GM21529 (cell line): ENCODE results near the gene PHTF2.
"Not testable (repeated sequence)": the region's sequence is repeated elsewhere in the genome, so short reads cannot be mapped to it uniquely, and the experiment has no call there.

Source experiments
- ATAC-seq: cut with Tn5 transposase; IDR thresholded peaks from one replicate; pipeline ENCODE4 v1.9.1; 2021; ENCODE audit not compliant: unreplicated experiment

PHTF2 gene

GRCh38 chr7:77982926-77983550, 184.5 kb downstream of the PHTF2 start:
- ATAC-seq, result no peak

GRCh38 chr7:77983973-77984372, 185.4 kb downstream of the PHTF2 start:
- no peak for ATAC-seq

DNA sequence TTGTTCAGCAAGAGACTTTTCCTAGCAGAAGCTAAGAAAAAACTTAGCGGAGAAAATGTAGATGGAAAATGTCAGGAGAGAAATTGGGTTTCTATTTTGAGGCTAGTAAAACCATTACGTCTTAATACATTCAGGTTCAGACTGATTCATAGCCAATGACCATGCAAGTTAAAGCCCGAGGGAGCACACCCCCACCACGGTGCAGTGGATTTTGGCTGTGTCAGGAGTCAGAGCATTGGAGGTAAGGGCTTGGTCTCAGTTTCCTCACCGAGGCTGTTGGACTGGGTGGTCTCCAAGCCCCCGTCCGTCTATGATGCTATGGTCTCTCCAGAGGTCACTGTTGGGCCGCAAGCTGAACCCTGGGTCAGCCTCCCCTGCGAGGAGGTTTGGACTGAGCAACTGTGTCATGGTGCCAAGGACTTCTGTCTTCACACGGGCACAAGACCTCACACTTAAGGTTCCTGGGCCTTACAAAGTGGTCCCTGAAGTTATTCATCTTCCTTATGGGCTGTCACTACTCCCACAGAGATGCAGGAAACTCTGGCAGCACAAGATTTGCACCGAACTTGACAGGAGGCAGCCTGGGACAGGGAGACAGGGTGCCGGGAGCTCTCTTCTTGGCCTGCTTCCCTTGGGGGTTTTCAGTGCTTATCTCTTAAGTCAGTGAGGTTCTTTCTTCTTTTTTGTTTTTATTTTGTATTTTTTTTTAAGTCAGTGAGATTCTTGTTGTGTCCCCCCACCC, 186.8 kb downstream of the PHTF2 start:
- no peak for ATAC-seq

DNA sequence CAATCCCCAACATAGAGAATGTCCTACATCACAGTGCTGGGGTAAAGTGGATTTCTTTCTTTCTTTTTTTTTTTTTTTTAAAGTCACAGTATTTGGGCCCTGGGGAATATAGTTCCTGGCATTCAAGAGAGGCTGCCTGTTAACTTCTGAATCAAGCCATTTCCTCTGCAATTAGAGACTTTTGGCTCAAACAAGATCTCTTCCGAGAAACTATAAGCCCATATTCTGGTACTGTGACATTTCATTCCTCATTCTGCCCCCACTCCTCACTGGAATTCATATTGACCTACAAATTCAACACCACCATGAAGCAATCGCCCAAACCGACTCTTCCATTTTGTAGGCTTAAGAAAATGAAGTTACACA, 187.4 kb downstream of the PHTF2 start:
- no peak for ATAC-seq

- no peak for ATAC-seq
Measured at GRCh38 chr7:77989981-77990566, 191.5 kb downstream of the PHTF2 start.

DNA sequence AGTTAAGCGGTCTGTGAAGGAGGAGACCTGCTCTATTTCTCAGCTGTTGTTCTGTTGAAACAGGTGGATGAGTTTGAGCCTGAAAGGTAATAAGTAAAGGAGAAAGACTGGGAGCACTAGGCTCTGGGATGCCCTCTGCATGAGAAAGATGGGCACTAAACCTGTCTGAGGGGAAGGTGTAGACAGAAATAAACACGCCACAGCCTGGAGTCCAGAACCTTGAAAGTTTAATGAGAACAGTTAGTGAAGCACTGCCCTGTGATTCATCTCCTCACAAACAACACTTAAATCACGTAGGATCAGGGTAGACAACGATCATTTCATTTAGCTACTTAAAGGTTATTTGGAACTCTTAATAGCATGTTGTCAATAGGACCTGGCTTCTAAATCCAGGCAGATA, 193.1 kb downstream of the PHTF2 start:
- no peak for ATAC-seq

- ATAC-seq, result no peak
Measured at GRCh38 chr7:77993838-77994237, 195.3 kb downstream of the PHTF2 start.

DNA sequence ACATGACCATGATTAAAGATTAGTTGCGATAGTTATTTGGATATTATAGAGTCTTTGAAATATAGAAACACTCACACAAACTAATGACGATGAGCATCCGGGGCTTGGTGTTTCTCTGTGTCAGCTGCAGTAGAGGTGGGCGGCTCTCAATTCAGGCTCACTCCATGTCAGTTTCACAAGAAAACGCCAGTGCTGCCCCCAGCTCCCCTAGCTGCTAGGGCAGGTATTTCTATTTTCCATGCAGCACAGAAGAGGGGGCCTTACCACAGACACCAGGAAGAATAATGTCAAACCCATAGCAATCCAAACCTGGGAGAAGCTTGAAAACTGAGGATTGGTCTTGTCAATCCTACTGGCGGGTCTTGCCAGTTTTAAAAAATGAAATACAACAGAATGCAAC, 197.1 kb downstream of the PHTF2 start:
- no peak for ATAC-seq

GRCh38 chr7:77999168-77999567, 200.6 kb downstream of the PHTF2 start:
- ATAC-seq, result not testable (repeated sequence)

- ATAC-seq, result no peak
Measured at GRCh38 chr7:78002021-78002420, 203.4 kb downstream of the PHTF2 start.

DNA sequence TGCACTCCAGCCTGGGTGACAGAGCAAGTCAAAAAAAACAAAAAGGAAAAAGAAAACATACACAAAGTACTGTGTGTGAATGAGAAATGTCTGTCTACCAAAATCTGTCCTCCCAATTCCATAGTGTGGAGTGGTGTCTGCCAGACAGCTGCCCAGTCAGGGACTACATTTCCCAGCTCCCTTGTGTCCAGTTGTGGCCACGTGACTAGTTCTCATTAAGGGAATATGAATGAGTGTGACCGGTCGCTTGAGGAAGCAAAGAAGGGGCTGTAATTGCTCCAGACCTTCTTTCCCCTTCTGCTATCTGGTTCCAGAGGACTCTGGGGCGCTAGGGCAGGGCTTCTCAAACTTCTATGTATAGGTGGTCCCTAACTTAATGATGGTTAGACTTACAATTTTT, 204.1 kb downstream of the PHTF2 start:
- ATAC-seq, result no peak

GRCh38 chr7:78006063-78006755, 207.6 kb downstream of the PHTF2 start:
- no peak for ATAC-seq
